Stimulated activated naive CD4-positive, alpha-beta T cell treated with Interleukin-2 at 50 U/mL for 16 hours (primary cell): ENCODE data around the gene LMF2.

Experiments used
- DNase-seq: peaks from one replicate; lab custom pipeline; 2025; lab: John Stamatoyannopoulos, UW

LMF2 gene

DNA sequence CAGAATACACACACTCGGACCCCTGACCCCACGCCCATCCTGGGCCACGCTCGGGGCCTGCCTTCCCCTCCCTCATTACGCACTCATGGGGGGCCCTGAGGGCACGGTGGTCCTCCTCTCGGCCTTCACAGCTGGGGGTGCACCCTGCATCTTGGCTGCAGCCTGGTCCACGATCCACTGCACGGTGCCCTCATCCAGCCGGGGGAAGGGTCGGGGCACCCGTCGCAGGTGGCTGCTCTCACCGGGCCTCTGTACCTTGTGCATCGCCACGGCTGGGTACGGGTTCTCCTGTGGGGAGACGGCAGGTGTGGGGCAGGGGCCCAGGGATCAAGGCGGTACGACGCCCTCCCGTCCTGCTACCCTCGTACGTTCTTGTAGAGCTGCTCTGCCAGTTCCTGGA is 43.1 kb downstream of the LMF2 start:
- DNase-seq = no peak

GRCh38 chr22:50463188-50463900 is 44.2 kb downstream of the LMF2 start:
- no peak for DNase-seq

- DNase-seq = no peak
These were observed 45.4 kb downstream of the LMF2 start for GRCh38 chr22:50461979-50462540.

GRCh38 chr22:50461536-50461935 is 46.0 kb downstream of the LMF2 start:
- DNase-seq = no peak

GRCh38 chr22:50460938-50461337 is 46.6 kb downstream of the LMF2 start:
- DNase-seq = no peak

- no peak for DNase-seq
These were observed 47.9 kb downstream of the LMF2 start for GRCh38 chr22:50459496-50460140.

GRCh38 chr22:50459016-50459415 is 48.5 kb downstream of the LMF2 start:
- no peak for DNase-seq

GRCh38 chr22:50456466-50457234 is 50.9 kb downstream of the LMF2 start:
- DNase-seq = no peak

DNA sequence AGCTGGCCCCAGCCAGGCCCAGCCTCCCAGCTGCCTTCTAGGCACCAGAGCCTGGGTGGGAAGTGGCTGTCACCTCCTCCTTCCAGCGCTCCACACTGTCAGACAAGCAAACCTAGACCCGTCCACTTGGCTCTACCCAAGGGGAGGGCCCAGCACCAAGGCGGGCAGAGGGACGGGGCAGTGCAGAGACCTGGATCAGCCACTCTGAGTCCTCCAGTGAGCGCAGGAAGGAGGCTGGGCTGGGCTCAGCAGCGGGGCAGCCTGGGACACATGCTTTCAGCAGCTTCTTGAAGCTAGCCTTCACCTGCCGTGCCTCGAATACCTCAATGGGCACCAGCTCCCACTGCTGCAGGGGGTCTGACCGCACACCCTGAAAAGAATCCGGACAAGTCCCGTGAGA is 51.5 kb downstream of the LMF2 start:
- DNase-seq = no peak

GRCh38 chr22:50455201-50455600 is 52.3 kb downstream of the LMF2 start:
- no peak for DNase-seq

GRCh38 chr22:50454556-50455075 is 52.9 kb downstream of the LMF2 start:
- DNase-seq = no peak
